A673 (cell line): ENCODE data around the gene UBD. TPM values are rescaled to one million over a fixed set of nuclear protein-coding genes. Genes with fewer than 3 reads are reported as not detected.

Experiments
- BruUV-seq: library from RNA; stranded (reverse); fragments of 400-500 nt; replicated peaks from 2 replicates; lab custom pipeline; 2021; lab: Mats Ljungman, UMichigan
- CTCF ChIA-PET: fragments of 300-600 bp; sonication (Branson Sonifier 250); formaldehyde crosslinking; loops from one replicate; lab custom pipeline; 2022; ENCODE audit warnings: antibody characterized with exemption; lab: Charles Lee
- POLR2A ChIA-PET: fragments of 300-600 bp; sonication (Branson Sonifier 250); formaldehyde crosslinking; loops from one replicate; lab custom pipeline; 2022; ENCODE audit warnings: antibody characterized with exemption; ENCODE audit not compliant: low non-redundant PET; lab: Charles Lee
- DNase-seq: peaks from one replicate; pipeline ENCODE4 v3.0.0-alpha.2; 2015; ENCODE audit warnings: low spot score
- H3K27ac ChIP-seq: fragments of 200-600 bp; sonication (generic); 2 replicates; pipeline ENCODE4 v1.5.1; 2016; ENCODE audit warnings: mixed run types, low read depth, mild to moderate bottlenecking, mixed read lengths, antibody characterized with exemption, low read length; ENCODE audit not compliant: poor library complexity, severe bottlenecking
- H3K27me3 ChIP-seq: fragments of 200-600 bp; sonication (generic); replicated peaks from 2 replicates; pipeline ENCODE4 v1.6.1; 2017; ENCODE audit warnings: mixed run types, low read depth, mild to moderate bottlenecking, mixed read lengths, antibody characterized with exemption, low read length; ENCODE audit not compliant: insufficient read depth, poor library complexity
- H3K36me3 ChIP-seq: fragments of 200-600 bp; sonication (generic); 2 replicates; pipeline ENCODE4 v1.6.1; 2016; ENCODE audit warnings: mixed run types, mild to moderate bottlenecking, mixed read lengths, antibody characterized with exemption, low read length; ENCODE audit not compliant: insufficient read depth, poor library complexity, severe bottlenecking
- H3K4me1 ChIP-seq: fragments of 200-600 bp; sonication (generic); 2 replicates; pipeline ENCODE4 v1.6.1; 2017; ENCODE audit warnings: mixed run types, mild to moderate bottlenecking, mixed read lengths, antibody characterized with exemption, low read length; ENCODE audit not compliant: insufficient read depth, poor library complexity, severe bottlenecking
- H3K4me3 ChIP-seq: fragments of 200-600 bp; sonication (generic); 2 replicates; pipeline ENCODE4 v1.5.1; 2016; ENCODE audit warnings: low read depth, mixed run types, mild to moderate bottlenecking, mixed read lengths, low read length; ENCODE audit not compliant: poor library complexity, severe bottlenecking
- H3K9me3 ChIP-seq: fragments of 200-600 bp; sonication (generic); 2 replicates; pipeline ENCODE4 v1.6.1; 2016; ENCODE audit warnings: mixed run types, low read depth, mild to moderate bottlenecking, mixed read lengths, antibody characterized with exemption, low read length; ENCODE audit not compliant: poor library complexity, severe bottlenecking
- EZH2 ChIP-seq: fragments of 200-600 bp; sonication (generic); IDR thresholded peaks from 2 replicates; pipeline ENCODE4 v1.6.1; 2017; ENCODE audit warnings: borderline replicate concordance, low read depth, mild to moderate bottlenecking, mixed read lengths, antibody characterized with exemption, low read length; ENCODE audit not compliant: poor library complexity, severe bottlenecking
- intact Hi-C: fragments of 100-400 bp; cut with micrococcal nuclease; formaldehyde crosslinking; loops from one replicate; pipeline ENCODE4 v1.10.0; 2022; ENCODE audit not compliant: unreplicated experiment
- total RNA-seq: library from RNA; stranded (reverse); gene quantifications from 2 replicates; pipeline ENCODE4 v1.2.3, GENCODE V29; 2021
- TF ChIP-seq, protein P1 (sequence below): fragments of 300-800, 200-600 bp; sonication (generic); conservative IDR thresholded peaks from 2 replicates; pipeline ENCODE4 v1.5.1; 2017; ENCODE audit warnings: low read depth, mild to moderate bottlenecking, antibody characterized with exemption, low read length, moderate library complexity, mixed read lengths

The UBD gene
- total RNA-seq, 1 experiment from 2014 or later = not detected

DNA sequence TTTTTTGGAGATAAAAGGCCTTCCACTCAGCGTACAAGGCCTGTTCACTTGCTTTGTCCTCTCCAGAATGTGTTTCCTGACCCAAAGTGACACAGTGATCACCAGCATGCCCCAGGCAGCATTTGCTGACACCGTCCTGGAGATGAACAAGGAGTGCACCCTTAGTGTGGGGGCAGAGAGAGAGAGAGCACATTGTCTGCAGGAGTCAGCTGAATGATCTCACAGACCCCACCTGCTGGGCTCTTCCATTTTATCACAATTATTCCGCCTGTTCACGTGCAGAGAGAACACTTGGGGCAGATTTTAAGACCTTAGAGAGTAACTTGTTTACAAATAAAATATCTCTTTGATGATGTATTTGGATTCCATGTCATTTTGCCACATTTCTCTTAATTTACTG, 49.3 kb downstream of the UBD start:
- ChIA-PET CTCF (no interaction called here), POLR2A (no interaction called here)
- H3K27me3 ChIP-seq = no peaks in the 10 kb centered on the region
- H3K4me1 ChIP-seq = no peaks in the 10 kb centered on the region
- BruUV-seq = no TSS peak
- DNase-seq = no peak
- H3K27ac ChIP-seq = no peak overlapping the region
- TF ChIP-seq EZH2 = no peak
- TF ChIP-seq, protein P1, sequence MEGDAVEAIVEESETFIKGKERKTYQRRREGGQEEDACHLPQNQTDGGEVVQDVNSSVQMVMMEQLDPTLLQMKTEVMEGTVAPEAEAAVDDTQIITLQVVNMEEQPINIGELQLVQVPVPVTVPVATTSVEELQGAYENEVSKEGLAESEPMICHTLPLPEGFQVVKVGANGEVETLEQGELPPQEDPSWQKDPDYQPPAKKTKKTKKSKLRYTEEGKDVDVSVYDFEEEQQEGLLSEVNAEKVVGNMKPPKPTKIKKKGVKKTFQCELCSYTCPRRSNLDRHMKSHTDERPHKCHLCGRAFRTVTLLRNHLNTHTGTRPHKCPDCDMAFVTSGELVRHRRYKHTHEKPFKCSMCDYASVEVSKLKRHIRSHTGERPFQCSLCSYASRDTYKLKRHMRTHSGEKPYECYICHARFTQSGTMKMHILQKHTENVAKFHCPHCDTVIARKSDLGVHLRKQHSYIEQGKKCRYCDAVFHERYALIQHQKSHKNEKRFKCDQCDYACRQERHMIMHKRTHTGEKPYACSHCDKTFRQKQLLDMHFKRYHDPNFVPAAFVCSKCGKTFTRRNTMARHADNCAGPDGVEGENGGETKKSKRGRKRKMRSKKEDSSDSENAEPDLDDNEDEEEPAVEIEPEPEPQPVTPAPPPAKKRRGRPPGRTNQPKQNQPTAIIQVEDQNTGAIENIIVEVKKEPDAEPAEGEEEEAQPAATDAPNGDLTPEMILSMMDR = 0 out of 2 replicates have a peak, but pooled peaks have one; percentile 15
- intact Hi-C loops = no loop called here
- H3K9me3 ChIP-seq = no peaks in the 10 kb centered on the region
- no peaks in the 10 kb centered on the region for H3K36me3 ChIP-seq
- no peak overlapping the region for H3K4me3 ChIP-seq

DNA sequence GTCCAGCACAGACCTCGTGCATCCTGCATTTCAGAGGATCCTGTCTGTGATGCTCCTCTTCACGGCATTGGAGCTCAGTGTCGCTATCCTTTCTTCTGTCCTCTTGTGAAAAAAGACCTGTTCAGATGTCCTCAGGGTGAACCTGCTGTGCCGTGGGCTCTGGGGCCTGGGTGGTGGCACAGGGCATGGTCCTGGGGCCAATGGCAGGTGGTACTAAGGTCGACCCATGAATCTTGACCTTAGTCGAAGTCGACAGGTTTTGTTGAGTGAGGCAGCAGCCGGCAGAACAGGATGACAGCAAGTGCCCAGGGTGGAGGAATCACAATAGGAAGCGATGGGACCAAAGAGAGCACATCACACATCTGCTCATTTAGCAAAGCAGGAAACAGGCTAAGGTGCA, 49.8 kb downstream of the UBD start:
- intact Hi-C loops = no loop called here
- no peak for DNase-seq
- H3K27me3 ChIP-seq = no peaks in the 10 kb centered on the region

DNA sequence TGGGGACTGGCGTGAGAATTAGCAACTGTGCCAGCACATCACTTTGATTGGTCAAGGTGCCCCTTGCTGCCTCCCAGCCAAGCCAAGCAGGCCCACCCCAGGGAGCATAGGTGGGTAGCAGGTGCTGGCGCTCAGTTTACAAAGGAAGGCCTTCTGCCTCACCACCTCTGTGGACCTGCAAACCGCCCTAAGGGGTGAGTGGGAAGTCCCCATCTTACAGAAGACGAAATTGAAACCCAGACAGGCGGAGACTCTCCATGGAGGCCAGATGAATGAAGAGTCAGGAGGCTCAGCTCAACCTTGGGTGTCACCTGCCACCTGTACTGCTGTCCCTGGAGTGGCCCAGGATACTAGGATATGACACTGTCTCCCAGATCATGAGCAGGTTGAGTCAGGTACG, 50.3 kb downstream of the UBD start:
- no peaks in the 10 kb centered on the region for H3K36me3 ChIP-seq
- TF ChIP-seq EZH2 = no peak
- TF ChIP-seq, protein P1 = no peak
- CTCF ChIA-PET = no interaction called here
- H3K27me3 ChIP-seq = no peaks in the 10 kb centered on the region
- no peak for DNase-seq
- no TSS peak for BruUV-seq
- no peak overlapping the region for H3K27ac ChIP-seq
- no peaks in the 10 kb centered on the region for H3K4me1 ChIP-seq
- POLR2A ChIA-PET = no interaction called here
- intact Hi-C loops = no loop called here
- H3K4me3 ChIP-seq = no peak overlapping the region
- no peaks in the 10 kb centered on the region for H3K9me3 ChIP-seq

More for the DNA sequence above, 49.8 kb downstream of the UBD start:
- H3K9me3 ChIP-seq = no peaks in the 10 kb centered on the region
- CTCF ChIA-PET = no interaction called here
- H3K4me3 ChIP-seq = no peak overlapping the region
- TF ChIP-seq, protein P1 = no peak
- no peak for TF ChIP-seq EZH2
- H3K27ac ChIP-seq = no peak overlapping the region
- POLR2A ChIA-PET = no interaction called here
- H3K36me3 ChIP-seq = no peaks in the 10 kb centered on the region
- BruUV-seq = no TSS peak
- H3K4me1 ChIP-seq = no peaks in the 10 kb centered on the region
